GM19099 (cell line): ENCODE results near the gene ZBP1.

Experiments used
- POLR2A ChIP-seq: IDR thresholded peaks from 3 replicates; pipeline ENCODE4 v1.6.1; 2011; ENCODE audit warnings: low read depth; ENCODE audit not compliant: insufficient read length; ENCODE audit errors: extremely low read depth

Gene ZBP1

GRCh38 chr20:57600320-57601210 lies 19.7 kb downstream of the ZBP1 start:
- TF ChIP-seq POLR2A = no peak

- TF ChIP-seq POLR2A = no peak
Measured at GRCh38 chr20:57598491-57598890, 21.7 kb downstream of the ZBP1 start.

- no peak for TF ChIP-seq POLR2A
Measured at GRCh38 chr20:57598060-57598459, 22.2 kb downstream of the ZBP1 start.

GRCh38 chr20:57596998-57597939 lies 23.0 kb downstream of the ZBP1 start:
- no peak for TF ChIP-seq POLR2A

DNA sequence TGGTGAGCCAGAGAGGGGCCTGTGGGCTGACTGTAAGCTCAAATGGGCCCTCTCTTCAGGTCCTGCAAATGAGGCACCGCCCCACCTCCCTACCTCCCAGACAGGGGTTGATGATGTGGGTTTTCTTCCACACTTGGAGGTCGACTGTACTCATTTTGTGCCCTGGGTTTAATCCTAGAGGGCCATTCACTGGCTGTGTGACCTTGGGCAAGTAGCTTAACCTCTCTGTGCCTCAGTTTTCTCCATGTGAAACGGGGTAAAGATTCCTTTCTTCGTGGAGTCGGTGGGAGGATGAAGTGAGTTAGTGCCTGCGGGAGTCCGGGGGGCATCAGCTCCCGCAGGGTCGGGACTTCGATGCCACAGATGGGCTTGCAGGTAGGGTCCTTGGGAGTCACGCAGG lies 23.9 kb downstream of the ZBP1 start:
- TF ChIP-seq POLR2A = no peak

- TF ChIP-seq POLR2A = no peak
Measured at GRCh38 chr20:57595041-57596030, 24.9 kb downstream of the ZBP1 start.

DNA sequence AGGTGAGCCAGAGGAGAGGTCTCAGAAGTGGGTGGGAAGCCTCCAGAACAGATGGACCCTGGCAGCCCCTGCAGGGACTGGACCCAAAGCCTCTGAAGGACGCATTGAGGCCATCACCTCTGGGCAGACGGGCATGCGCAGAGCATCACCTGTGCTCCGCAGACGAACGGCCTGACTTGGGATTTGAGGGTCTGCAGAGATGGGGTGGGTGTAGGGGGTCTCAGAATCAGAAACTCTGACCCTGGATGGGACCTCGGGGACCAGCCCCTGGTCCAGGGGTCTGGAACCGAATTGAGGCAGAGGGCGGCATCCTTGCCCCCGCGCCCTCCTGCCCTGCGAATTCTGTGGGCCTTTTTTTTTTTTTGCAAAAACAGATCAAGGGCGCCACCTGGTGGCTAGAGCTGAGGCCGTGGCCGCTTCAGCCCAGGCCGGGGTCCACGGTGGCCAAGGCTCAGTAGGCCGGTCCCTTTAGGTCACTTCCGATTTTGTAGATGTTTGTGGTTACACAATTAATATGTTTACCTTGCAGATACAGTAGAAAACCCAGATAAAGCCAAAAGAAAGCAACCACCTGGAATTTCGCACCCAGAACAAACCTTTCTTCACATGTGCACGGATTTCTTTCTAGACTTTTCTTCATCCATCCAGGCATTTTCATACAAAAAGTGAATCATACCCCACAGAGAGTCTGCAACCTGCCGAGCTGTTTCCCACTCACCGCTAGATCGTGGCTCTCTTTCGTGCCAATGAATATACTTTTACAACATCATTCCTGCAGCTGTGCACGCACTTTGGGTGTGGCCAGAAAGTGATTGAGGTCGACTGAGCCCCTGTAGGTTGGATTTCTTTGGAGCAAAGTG lies 25.9 kb downstream of the ZBP1 start:
- TF ChIP-seq POLR2A = no peak

- TF ChIP-seq POLR2A = no peak
Measured at GRCh38 chr20:57593134-57593886, 26.9 kb downstream of the ZBP1 start.

DNA sequence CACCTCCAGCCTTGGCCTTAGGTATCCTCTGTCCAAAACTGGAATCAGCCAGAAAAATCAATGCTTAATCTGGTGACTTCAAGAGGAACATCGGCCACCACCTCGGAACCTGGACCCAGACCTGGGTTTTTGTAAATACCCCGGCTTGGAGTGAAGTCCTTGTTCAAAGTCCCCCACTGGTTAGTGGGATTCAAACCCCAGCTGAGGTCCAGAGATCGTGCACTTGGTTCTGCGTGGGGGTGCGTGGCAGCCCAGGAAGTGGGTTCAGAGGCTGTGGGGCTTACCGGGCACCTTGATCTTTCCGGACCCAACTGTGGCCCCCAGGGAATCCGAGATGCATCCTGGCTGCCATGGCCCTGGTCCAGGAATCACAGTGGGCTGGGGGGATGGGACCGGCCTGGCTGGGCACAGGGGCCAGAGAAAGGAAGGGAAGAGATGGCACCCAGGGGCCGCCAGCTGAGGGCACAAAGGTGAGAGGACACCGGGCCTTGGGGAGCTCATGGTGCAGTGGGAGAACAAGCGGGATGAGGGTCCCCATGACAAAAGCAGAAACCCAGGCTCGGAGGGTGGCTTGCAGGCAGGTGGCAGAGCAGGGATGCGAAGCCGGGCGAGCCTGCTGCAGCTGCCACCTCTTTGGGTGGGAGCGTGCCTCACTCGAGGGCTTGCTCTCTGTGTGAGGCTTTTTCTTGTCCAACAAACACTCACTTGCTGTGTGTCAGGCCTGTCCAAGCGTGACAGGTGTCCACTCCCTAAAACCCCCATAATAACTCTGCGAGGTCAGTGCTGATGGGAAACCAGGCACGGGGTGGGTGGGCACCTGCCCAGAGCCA lies 27.7 kb downstream of the ZBP1 start:
- no peak for TF ChIP-seq POLR2A

DNA sequence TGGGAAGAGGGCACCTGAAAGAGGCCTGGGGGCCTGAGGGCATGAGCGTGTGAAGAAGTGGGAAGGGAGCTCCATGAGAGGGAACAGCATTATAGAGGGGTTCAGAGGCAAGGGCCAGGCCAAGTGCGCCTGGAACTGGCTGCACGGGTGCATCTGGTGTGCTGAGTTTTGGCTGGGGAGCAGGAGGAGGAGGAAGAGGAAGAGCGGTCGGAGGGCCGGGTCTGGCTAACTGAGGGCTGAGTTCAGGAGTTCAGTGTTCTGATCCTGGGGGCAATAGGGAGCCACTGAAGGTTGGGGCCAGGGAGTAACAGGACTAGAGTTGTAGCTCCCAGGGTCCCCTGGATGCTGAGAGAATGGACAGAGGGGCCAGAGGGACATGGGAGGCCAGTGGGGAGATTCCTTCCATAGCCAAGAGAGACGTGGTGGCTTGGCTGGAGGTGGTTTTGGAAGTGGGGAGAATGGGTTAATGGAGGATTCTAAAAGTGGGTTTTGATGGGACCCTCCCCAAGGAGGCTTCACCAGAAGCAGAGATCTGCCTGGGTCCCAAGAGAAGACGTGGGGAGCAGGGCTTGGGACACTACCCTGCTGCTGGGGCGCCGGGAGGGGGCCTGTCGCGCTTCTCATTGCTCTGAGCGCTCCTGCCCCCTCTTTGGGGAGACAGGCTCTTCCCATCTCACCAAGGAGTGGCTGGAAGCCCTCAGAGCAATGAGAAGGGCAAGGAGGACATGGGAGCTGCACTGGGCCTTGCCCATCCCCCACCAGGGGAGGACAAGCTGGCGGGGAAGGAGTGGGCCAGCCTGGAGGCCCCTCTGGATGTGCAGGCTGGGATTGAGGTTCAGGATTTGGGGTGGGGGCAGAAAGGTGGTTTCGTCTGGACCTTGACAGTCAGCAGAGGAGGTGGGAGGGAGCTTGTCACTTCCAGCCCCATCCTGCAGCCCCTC lies 28.7 kb downstream of the ZBP1 start:
- TF ChIP-seq POLR2A = no peak
